Spleen (tissue), 11 donors: ENCODE data around the gene DEAF1. TPM values are rescaled to one million over a fixed set of nuclear protein-coding genes. Genes with fewer than 3 reads are reported as not detected.

Experiments
- DNase-seq: peaks from one replicate; pipeline ENCODE4 v3.0.0-alpha.2; 2020
- H3K27ac ChIP-seq, 8 donors: fragments of 200-600 bp; sonication (generic) in 7 of 8; 1 replicate in 4 of 8; 2 replicates in 4 of 8; pipeline versions ENCODE4 v1.5.0 to v1.8.0; 2016 to 2021; ENCODE audit warnings: inconsistent platforms in 4 of 8, mild to moderate bottlenecking in 4 of 8, moderate library complexity in 1 of 8
- H3K27me3 ChIP-seq, 7 donors: fragments of 200-600 bp; sonication (generic) in 6 of 7; replicated peaks in 1 of 7; 1 replicate in 4 of 7; 2 replicates in 3 of 7; pipeline versions ENCODE4 v1.5.0 to v1.8.0; 2016 to 2021; ENCODE audit warnings: inconsistent platforms in 3 of 7, mild to moderate bottlenecking in 1 of 7
- H3K36me3 ChIP-seq, 6 donors: fragments of 200-600 bp; sonication (generic) in 5 of 6; 1 replicate in 4 of 6; 2 replicates in 2 of 6; pipeline versions ENCODE4 v1.5.0 to v1.8.0; 2016 to 2021; ENCODE audit warnings: inconsistent platforms in 2 of 6
- H3K4me1 ChIP-seq, 6 donors: fragments of 200-600 bp; sonication (generic) in 5 of 6; 1 replicate in 3 of 6; 2 replicates in 3 of 6; pipeline versions ENCODE4 v1.5.0 to v1.8.0; 2016 to 2021; ENCODE audit warnings: inconsistent platforms in 3 of 6
- H3K4me3 ChIP-seq, 8 donors: fragments of 200-600 bp; sonication (generic) in 7 of 8; 1 replicate in 4 of 8; 2 replicates in 4 of 8; pipeline versions ENCODE4 v1.5.0 to v1.8.0; 2016 to 2021; ENCODE audit warnings: inconsistent platforms in 4 of 8, mild to moderate bottlenecking in 4 of 8, moderate library complexity in 2 of 8
- H3K9me3 ChIP-seq, 8 donors: fragments of 200-600 bp; sonication (generic) in 7 of 8; 1 replicate in 4 of 8; 2 replicates in 4 of 8; pipeline versions ENCODE4 v1.5.0 to v1.8.0; 2016 to 2021; ENCODE audit warnings: inconsistent platforms in 4 of 8
- CTCF ChIP-seq, 11 experiments: fragments of 200-600 bp in 7 of 11; fragments of 450-650 bp in 4 of 11; sonication (generic) in 4 of 11; IDR thresholded peaks in 8 of 11; conservative IDR thresholded peaks in 3 of 11; 1 replicate in 7 of 11; 2 replicates in 4 of 11; pipeline versions ENCODE4 v1.4.0 to v1.8.0; 2016 to 2021; ENCODE audit warnings: antibody characterized with exemption in 11 of 11, inconsistent platforms in 4 of 11, mild to moderate bottlenecking in 1 of 11
- POLR2A ChIP-seq, 3 donors: fragments of 450-650 bp; IDR thresholded peaks; one replicate each; pipeline ENCODE4 v1.5.1; 2017; ENCODE audit warnings: antibody characterized with exemption in 3 of 3, mild to moderate bottlenecking in 1 of 3
- POLR2AphosphoS5 ChIP-seq, 3 donors: sonication (generic); formaldehyde crosslinking; IDR thresholded peaks; one replicate each; pipeline ENCODE4 v1.5.1; 2017; ENCODE audit warnings: antibody characterized with exemption in 3 of 3
- WGBS, 5 donors: extraction: QIAGEN DNeasy Blood & Tissue Kit in 3 of 5; methylation state at CpG; one replicate each; pipeline versions ENCODE4 v1.1.5 to v1.1.7; 2013 to 2018; 5-methylcytosine and 5-hydroxymethylcytosine counted together
- intact Hi-C: fragments of 100-400 bp; cut with DNase I; formaldehyde crosslinking; loops from one replicate; pipeline ENCODE4 v1.15.0; 2023; ENCODE audit warnings: low total_unique reads
- polyA plus RNA-seq, 3 donors: library from polyadenylated mRNA; stranded (reverse); fragments of 200-250 nt; gene quantifications; one replicate each; pipeline ENCODE4 v1.2.1, GENCODE V29; 2013
- total RNA-seq, 7 donors: library from RNA; depleted of rRNA in 3 of 7; stranded (reverse); fragments of >200 nt in 3 of 7; fragmentation: NEBNext Ultra II Directional in 4 of 7; extraction: Animal tissue kit (Norgen Biotek cat#: 25700) in 4 of 7; gene quantifications; one replicate each; pipeline versions ENCODE4 v1.1.0 to v1.2.1, GENCODE V29; 2016 to 2021
- donor health status: healthy with polysubstance abuse.
- donor health status: DM: no; HTN: no; CAD: no; lungs with moderate emphysema.
- donor health status: DM: no; HTN: no; CAD: no.
- donor health status: Bipolar disorder and iron deficiency.
- donor health status: healthy.
- donor health status: DM: no; HTN: no; CAD: no.
- donor health status: DM: yes; HTN: yes; CAD: no.

Gene DEAF1
- total and polyA plus RNA-seq, 10 donors = 21.8 to 44.9 (median 30.1) TPM

DNA sequence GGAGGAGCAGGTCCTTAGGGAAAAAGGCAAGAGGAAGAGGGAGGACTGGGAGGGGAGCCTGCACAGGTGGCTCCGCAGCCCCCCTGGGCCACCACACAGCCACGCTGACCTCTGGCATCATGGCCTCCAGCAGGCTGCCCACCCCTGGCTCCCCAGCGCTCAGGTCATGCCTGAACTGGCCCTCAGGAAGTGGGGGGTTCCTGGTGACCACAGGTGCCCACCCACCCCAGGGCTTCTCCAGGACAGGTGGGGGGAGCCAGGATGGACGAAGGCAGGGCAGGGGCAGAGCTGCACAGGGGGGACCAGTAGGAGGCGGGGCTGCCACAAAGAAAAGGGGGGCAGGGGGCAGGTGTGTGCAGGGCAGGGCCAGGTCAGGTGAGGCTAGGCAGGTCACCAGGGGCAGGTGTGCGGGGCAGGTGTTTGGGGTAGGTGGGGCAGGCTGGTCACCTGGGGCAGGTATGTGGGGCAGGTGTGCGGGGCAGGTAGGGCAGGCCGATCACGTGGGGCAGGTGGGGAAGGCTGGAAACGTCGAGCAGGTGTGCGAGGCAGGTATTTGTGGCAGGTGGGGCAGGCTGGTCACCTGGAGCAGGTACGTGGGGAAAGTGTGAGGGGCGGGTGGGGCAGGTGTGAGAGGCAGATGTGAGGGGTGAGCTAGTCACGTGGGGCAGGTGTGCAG is 997 bp downstream of the DEAF1 start:
- Histone ChIP-seq H3K4me1 (peaks cover 26 to 75% (median 47%) of the 10 kb centered on the region in 6 donors), H3K27ac (peak overlapping the region in 5 of 8 donors; percentile 33 to 100 (median 99)), H3K27me3 (no peaks in the 10 kb centered on the region), H3K36me3 (peaks cover 2 to 37% (median 8%) of the 10 kb centered on the region in 6 donors), H3K4me3 (peak overlapping the region in 6 of 8 donors; percentile 35 to 85 (median 80)), H3K9me3 (no peaks in the 10 kb centered on the region)
- WGBS, 5 donors = 52 to 61% (median 55%) methylated on average over 12 to 15 of the region's 15 CpGs
- TF ChIP-seq POLR2A (IDR thresholded peaks at IDR 0.05) (no peak), POLR2AphosphoS5 (IDR thresholded peaks at IDR 0.05) (peak in 1 of 3 donors; percentile 11), CTCF (IDR thresholded peaks at IDR 0.05 in 8 of 11, conservative IDR thresholded peaks at IDR 0.05 in 3 of 11) (no peak)
- intact Hi-C loops = no loop called here
- peak; percentile 88 for DNase-seq

DNA sequence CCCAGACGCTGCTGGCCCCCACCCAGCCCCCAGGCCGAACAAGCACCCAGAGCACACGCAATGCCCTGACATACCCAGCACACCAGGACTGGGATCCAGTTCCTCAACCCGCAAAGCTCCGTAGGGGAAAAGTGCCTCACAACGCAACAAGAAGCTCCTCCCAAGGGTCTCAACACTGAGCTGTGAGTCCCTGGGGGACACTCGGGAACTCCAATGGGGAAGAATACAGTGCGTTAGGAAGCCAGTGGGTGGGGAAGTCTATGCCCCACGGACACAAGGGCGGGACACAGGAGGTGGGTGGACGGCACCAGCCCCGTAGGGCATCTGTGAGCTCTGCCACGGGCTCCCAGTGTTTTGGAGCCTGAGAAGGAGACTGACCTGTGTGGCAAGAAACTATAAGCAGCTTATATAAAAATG is 1.6 kb downstream of the DEAF1 start:
- peaks cover 26 to 69% (median 46%) of the 10 kb centered on the region in 6 donors for H3K4me1 ChIP-seq
- TF ChIP-seq POLR2AphosphoS5 (IDR thresholded peaks at IDR 0.05) (peak in 1 of 3 donors; percentile 8), CTCF (IDR thresholded peaks at IDR 0.05 in 8 of 11, conservative IDR thresholded peaks at IDR 0.05 in 3 of 11) (no peak), POLR2A (IDR thresholded peaks at IDR 0.05) (no peak)

GRCh38 chr11:692824-693414 is 2.1 kb downstream of the DEAF1 start:
- DNase-seq = peak; percentile 84

More for the DNA sequence above, 1.6 kb downstream of the DEAF1 start:
- H3K27ac ChIP-seq = peak overlapping the region in 5 of 8 donors; percentile 33 to 100 (median 99)
- H3K4me3 ChIP-seq = peak overlapping the region in 4 of 8 donors; percentile 79 to 85 (median 82)
- WGBS, 5 donors = 30 to 38% (median 33%) methylated on average over 11 to 13 of the region's 13 CpGs
- intact Hi-C loops = no loop called here
- H3K27me3 ChIP-seq = no peaks in the 10 kb centered on the region
- peak; percentile 81 for DNase-seq
- H3K36me3 ChIP-seq = peaks cover 0 to 37% (median 14%) of the 10 kb centered on the region in 6 donors
- no peaks in the 10 kb centered on the region for H3K9me3 ChIP-seq

More at GRCh38 chr11:692824-693414, 2.1 kb downstream of the DEAF1 start:
- no peaks in the 10 kb centered on the region for H3K27me3 ChIP-seq
- peaks cover 0 to 37% (median 19%) of the 10 kb centered on the region in 6 donors for H3K36me3 ChIP-seq
- 72 to 87% (median 84%) methylated on average over 23 of the region's 23 CpGs for WGBS, 5 donors
- peak overlapping the region in 3 of 8 donors; percentile 79 to 85 (median 82) for H3K4me3 ChIP-seq
- intact Hi-C loops = no loop called here
- H3K9me3 ChIP-seq = no peaks in the 10 kb centered on the region
- peaks cover 26 to 64% (median 43%) of the 10 kb centered on the region in 6 donors for H3K4me1 ChIP-seq
- peak overlapping the region in 4 of 8 donors; percentile 33 to 100 (median 80) for H3K27ac ChIP-seq
- TF ChIP-seq POLR2AphosphoS5 (IDR thresholded peaks at IDR 0.05) (peak in 1 of 3 donors; percentile 68), CTCF (IDR thresholded peaks at IDR 0.05 in 8 of 11, conservative IDR thresholded peaks at IDR 0.05 in 3 of 11) (no peak)
